Measurements from ENCODE around the gene EFCAB6. TPM values are rescaled to one million over a fixed set of nuclear protein-coding genes. Genes with fewer than 3 reads are reported as not detected.

Gene EFCAB6
- total and polyA plus RNA-seq, 2 of the 13 experiments (the other 11 are each of a cell fraction or from before 2014, with no cell fraction given) = not detected

GRCh38 chr22:43592476-43592875, 219.6 kb downstream of the EFCAB6 start (continued):
- TF ChIP-seq ZBTB10 (CRISPR knock-in tag; IDR thresholded peaks at IDR 0.05; ENCODE audit: borderline replicate concordance) = no peak
- peak; percentile 44; the same call in 1 of the 2 replicates for TF ChIP-seq CTCF (CRISPR knock-in tag; IDR thresholded peaks at IDR 0.05)
- no peak for TF ChIP-seq ATF5 (CRISPR knock-in tag; IDR thresholded peaks at IDR 0.05; ENCODE audit: low read depth)
- no peak for TF ChIP-seq MBD4 (IDR thresholded peaks at IDR 0.05; ENCODE audit: borderline replicate concordance, low read length)
- TF ChIP-seq MED13 (CRISPR knock-in tag; IDR thresholded peaks at IDR 0.05) = no peak
- no peak for TF ChIP-seq ZNF746 (CRISPR knock-in tag; IDR thresholded peaks at IDR 0.05)
- no peak for TF ChIP-seq ZMYM2 (CRISPR knock-in tag; IDR thresholded peaks at IDR 0.05)
- TF ChIP-seq ZNF430 (CRISPR knock-in tag; IDR thresholded peaks at IDR 0.05) = no peak

- in situ Hi-C loops (cut with HindIII; ENCODE audit: extremely low pct_ligation_motif_present, low pct_unique_long_range_greater_than_20kb) (no loop called here), intact Hi-C loops (cut with micrococcal nuclease; ENCODE audit: unreplicated experiment) (no loop called here)
- BruUV-seq (replicated peaks) = no TSS peak
- 34% methylated on average over 6 of the region's 6 CpGs for WGBS (ENCODE audit: low lambda C conversion rate)
- Histone ChIP-seq H3K4me3 (replicated peaks in 1 of 3; ENCODE audit: insufficient read depth in 1 of 3, low read depth in 2 of 3, low read length in 3 of 3) (no peak overlapping the region), H3K36me3 (replicated peaks in 1 of 2; ENCODE audit: control insufficient read depth in 1 of 2, insufficient read depth in 2 of 2, low read length in 2 of 2) (no peaks in the 10 kb centered on the region), H3K79me2 (ENCODE audit: insufficient read depth, low read length) (no peaks in the 10 kb centered on the region), H3K4me1 (ENCODE audit: insufficient read depth, low read length) (no peaks in the 10 kb centered on the region), H3K27me3 (ENCODE audit: control insufficient read depth in 1 of 2, insufficient read depth in 2 of 2, low read length in 2 of 2) (no peaks in the 10 kb centered on the region), H3K27ac (ENCODE audit: extremely low read length, insufficient read depth, low read length) (no peak overlapping the region), H4K20me1 (ENCODE audit: insufficient read depth, low read length) (no peaks in the 10 kb centered on the region), H2AFZ (ENCODE audit: low read length) (no peak overlapping the region), H3K9me3 (ENCODE audit: low read length) (no peaks in the 10 kb centered on the region), H3K4me2 (ENCODE audit: low read depth, low read length) (no peak overlapping the region), H3K9ac (ENCODE audit: insufficient read depth, low read depth, low read length) (no peak overlapping the region)
- DNase-seq (ENCODE audit: low spot score) (no peak), ATAC-seq (no peak), FAIRE-seq (no peak)
- ChIA-PET POLR2A (no interaction called here), CTCF (ENCODE audit: low intra/inter-chr PET ratio, low total read pairs) (no interaction called here)
- TF ChIP-seq ZNF451 (CRISPR knock-in tag; IDR thresholded peaks at IDR 0.05) (no peak), MNT (IDR thresholded peaks at IDR 0.05) (peak; percentile 36; the same call in 1 of the 2 replicates)
Measured at GRCh38 chr22:43591380-43591779, 220.7 kb downstream of the EFCAB6 start.

Data from HepG2 (cell line).